ENCODE measurements around the gene METTL27.

- TF ChIP-seq EZH2phosphoT487 (conservative IDR thresholded peaks at IDR 0.05; ENCODE audit: low read length) (no peak), CTCF (IDR thresholded peaks at IDR 0.05; ENCODE audit: insufficient read depth, low read length, poor library complexity, severe bottlenecking) (no peak)
Observed at GRCh38 chr7:73824986-73825385, 17.3 kb downstream of the METTL27 start.

All from SU-DHL-6 (cell line).